B cell (primary cell): ENCODE data around the gene DENND1A.

Experiments used
- EZH2 ChIP-seq: IDR thresholded peaks from 2 replicates; pipeline ENCODE4 v1.6.1; 2012; ENCODE audit warnings: borderline replicate concordance, low read depth, mild to moderate bottlenecking, moderate library complexity, low read length; ENCODE audit not compliant: insufficient read depth, poor library complexity, severe bottlenecking
- TF ChIP-seq, protein P1 (sequence below): fragments of 200-600 bp; IDR thresholded peaks from one replicate; pipeline ENCODE4 v1.8.0; 2022; ENCODE audit warnings: antibody characterized with exemption, mild to moderate bottlenecking

DNA sequence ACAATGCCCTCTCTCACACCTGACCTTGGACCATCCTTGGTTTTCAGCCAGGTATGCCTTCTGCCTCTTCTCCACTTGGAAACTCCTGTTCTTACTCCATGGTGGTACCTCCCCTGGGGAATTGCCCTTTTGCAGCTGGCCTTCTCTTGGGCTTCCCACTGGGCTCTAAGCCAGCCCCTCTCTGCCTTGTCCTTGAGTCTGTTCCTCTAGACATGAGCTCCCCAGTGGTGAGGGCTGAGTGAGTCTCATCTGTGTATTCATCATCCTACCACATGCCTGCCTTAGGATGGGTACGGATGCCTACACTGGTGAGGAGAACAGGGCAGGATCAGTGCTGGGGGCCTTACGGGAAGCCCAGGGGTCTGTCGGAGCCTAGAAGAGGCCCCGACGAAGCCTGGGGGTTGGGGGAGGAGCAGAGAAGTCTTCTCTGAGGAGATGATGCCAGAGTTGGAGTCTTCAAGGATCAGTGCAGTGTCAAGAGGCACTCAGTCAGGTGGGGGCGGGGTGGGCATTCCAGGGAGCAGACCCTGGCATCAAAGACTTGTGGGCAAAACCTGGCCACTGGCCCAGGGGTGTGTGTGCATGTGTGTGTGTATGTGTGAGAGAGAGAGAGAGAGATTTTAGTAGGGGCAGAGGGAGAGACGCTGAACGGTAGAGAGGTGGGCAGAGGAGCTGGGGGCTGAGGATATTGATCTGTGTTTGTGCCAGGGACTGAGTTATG, 579.2 kb downstream of the DENND1A start:
- TF ChIP-seq, protein P1, sequence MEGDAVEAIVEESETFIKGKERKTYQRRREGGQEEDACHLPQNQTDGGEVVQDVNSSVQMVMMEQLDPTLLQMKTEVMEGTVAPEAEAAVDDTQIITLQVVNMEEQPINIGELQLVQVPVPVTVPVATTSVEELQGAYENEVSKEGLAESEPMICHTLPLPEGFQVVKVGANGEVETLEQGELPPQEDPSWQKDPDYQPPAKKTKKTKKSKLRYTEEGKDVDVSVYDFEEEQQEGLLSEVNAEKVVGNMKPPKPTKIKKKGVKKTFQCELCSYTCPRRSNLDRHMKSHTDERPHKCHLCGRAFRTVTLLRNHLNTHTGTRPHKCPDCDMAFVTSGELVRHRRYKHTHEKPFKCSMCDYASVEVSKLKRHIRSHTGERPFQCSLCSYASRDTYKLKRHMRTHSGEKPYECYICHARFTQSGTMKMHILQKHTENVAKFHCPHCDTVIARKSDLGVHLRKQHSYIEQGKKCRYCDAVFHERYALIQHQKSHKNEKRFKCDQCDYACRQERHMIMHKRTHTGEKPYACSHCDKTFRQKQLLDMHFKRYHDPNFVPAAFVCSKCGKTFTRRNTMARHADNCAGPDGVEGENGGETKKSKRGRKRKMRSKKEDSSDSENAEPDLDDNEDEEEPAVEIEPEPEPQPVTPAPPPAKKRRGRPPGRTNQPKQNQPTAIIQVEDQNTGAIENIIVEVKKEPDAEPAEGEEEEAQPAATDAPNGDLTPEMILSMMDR = no peak
- TF ChIP-seq EZH2 = no peak
